Prostate gland (tissue), 2 donors: ENCODE results near the gene EXOSC5. TPM values are rescaled to one million over a fixed set of nuclear protein-coding genes. Genes with fewer than 3 reads are reported as not detected.

Experiments
- DNase-seq: peaks from one replicate; pipeline ENCODE4 v3.0.0-alpha.2; 2019; ENCODE audit warnings: low spot score
- H3K27ac ChIP-seq, 2 donors: fragments of 200-600 bp; sonication (generic); 2 replicates each; pipeline ENCODE4 v1.5.1; 2017 to 2019
- H3K27me3 ChIP-seq: fragments of 200-600 bp; sonication (generic); replicated peaks from 2 replicates; pipeline ENCODE4 v1.5.1; 2019; ENCODE audit not compliant: insufficient read depth
- H3K36me3 ChIP-seq, 2 donors: fragments of 200-600 bp; sonication (generic); 1 replicate in 1 of 2; 2 replicates in 1 of 2; pipeline versions ENCODE4 v1.5.1 to v1.8.1; 2017 to 2019
- H3K4me1 ChIP-seq: fragments of 200-600 bp; sonication (generic); replicated peaks from 2 replicates; pipeline ENCODE4 v1.5.1; 2019
- H3K4me3 ChIP-seq, 2 donors: fragments of 200-600 bp; sonication (generic); 2 replicates each; pipeline ENCODE4 v1.5.1; 2017 to 2019
- H3K9me3 ChIP-seq: fragments of 200-600 bp; sonication (generic); 2 replicates; pipeline ENCODE4 v1.5.1; 2017
- POLR2A ChIP-seq: fragments of 450-650 bp; IDR thresholded peaks from one replicate; pipeline ENCODE4 v1.6.1; 2016; ENCODE audit warnings: antibody characterized with exemption, mild to moderate bottlenecking
- POLR2AphosphoS5 ChIP-seq: sonication (generic); formaldehyde crosslinking; IDR thresholded peaks from one replicate; pipeline ENCODE4 v1.6.1; 2017; ENCODE audit warnings: antibody characterized with exemption
- WGBS: methylation state at CpG from one replicate; pipeline ENCODE4 v1.1.5; 2018; 5-methylcytosine and 5-hydroxymethylcytosine counted together
- intact Hi-C: fragments of 100-400 bp; cut with DNase I; formaldehyde crosslinking; loops from one replicate; pipeline ENCODE4 v1.14.2; 2022
- total RNA-seq, 2 donors: library from RNA; depleted of rRNA; stranded (reverse); fragments of >200 nt; gene quantifications; one replicate each; pipeline ENCODE4 v1.1.0, GENCODE V29; 2016
- TF ChIP-seq, protein P1 (sequence below), 4 experiments: fragments of 200-600 bp in 2 of 4; fragments of 450-650 bp in 2 of 4; sonication (generic) in 2 of 4; IDR thresholded peaks; 1 replicate in 3 of 4; 2 replicates in 1 of 4; pipeline ENCODE4 v1.5.1; 2016 to 2019; ENCODE audit warnings: antibody characterized with exemption in 4 of 4, mild to moderate bottlenecking in 2 of 4, moderate library complexity in 2 of 4

Gene EXOSC5
- total RNA-seq, 2 donors from 2014 or later: 29.6 to 34.0 TPM

- DNase-seq: no peak
- TF ChIP-seq, protein P1, sequence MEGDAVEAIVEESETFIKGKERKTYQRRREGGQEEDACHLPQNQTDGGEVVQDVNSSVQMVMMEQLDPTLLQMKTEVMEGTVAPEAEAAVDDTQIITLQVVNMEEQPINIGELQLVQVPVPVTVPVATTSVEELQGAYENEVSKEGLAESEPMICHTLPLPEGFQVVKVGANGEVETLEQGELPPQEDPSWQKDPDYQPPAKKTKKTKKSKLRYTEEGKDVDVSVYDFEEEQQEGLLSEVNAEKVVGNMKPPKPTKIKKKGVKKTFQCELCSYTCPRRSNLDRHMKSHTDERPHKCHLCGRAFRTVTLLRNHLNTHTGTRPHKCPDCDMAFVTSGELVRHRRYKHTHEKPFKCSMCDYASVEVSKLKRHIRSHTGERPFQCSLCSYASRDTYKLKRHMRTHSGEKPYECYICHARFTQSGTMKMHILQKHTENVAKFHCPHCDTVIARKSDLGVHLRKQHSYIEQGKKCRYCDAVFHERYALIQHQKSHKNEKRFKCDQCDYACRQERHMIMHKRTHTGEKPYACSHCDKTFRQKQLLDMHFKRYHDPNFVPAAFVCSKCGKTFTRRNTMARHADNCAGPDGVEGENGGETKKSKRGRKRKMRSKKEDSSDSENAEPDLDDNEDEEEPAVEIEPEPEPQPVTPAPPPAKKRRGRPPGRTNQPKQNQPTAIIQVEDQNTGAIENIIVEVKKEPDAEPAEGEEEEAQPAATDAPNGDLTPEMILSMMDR (IDR thresholded peaks at IDR 0.05): no peak
- TF ChIP-seq POLR2AphosphoS5 (no peak), POLR2A (no peak)
- no peaks in the 10 kb centered on the region for H3K27me3 ChIP-seq
- intact Hi-C loops: no loop called here
- 92% methylated on average over 2 of the region's 2 CpGs for WGBS
- no peaks in the 10 kb centered on the region for H3K36me3 ChIP-seq
- H3K27ac ChIP-seq: no peak overlapping the region
- peaks cover 5% of the 10 kb centered on the region for H3K4me1 ChIP-seq
- no peaks in the 10 kb centered on the region for H3K9me3 ChIP-seq
- H3K4me3 ChIP-seq: no peak overlapping the region
These were observed 2.4 kb upstream of the EXOSC5 start for GRCh38 chr19:41399525-41399924.

DNA sequence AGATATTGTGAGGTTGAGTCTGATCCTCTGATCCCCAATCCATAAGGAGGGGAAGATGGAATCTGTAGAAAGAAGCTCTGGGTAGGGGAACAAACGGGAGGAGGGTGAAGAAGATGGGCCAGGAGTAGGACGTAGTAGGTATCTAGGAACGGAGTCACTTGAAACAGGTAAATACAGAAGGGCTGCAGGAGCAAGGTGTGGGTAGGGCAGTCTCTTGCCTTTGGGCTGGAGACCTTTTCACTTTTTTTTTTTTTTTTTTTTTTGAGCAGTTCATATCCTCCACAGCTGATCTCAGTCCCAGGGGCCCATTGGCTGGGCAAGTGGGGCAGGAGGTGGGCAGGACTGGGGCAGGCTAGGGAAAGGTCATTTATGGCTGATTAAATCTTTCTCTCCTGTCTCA lies 1.9 kb upstream of the EXOSC5 start:
- Histone ChIP-seq H3K27ac (no peak overlapping the region), H3K36me3 (no peaks in the 10 kb centered on the region), H3K9me3 (no peaks in the 10 kb centered on the region), H3K27me3 (no peaks in the 10 kb centered on the region), H3K4me1 (peaks cover 5% of the 10 kb centered on the region), H3K4me3 (peak overlapping the region; percentile 74 to 96)
- no peak for DNase-seq
- 76% methylated on average over 3 of the region's 3 CpGs for WGBS
- intact Hi-C loops: no loop called here
- TF ChIP-seq, protein P1 (IDR thresholded peaks at IDR 0.05): no peak
- TF ChIP-seq POLR2AphosphoS5 (no peak), POLR2A (no peak)

DNA sequence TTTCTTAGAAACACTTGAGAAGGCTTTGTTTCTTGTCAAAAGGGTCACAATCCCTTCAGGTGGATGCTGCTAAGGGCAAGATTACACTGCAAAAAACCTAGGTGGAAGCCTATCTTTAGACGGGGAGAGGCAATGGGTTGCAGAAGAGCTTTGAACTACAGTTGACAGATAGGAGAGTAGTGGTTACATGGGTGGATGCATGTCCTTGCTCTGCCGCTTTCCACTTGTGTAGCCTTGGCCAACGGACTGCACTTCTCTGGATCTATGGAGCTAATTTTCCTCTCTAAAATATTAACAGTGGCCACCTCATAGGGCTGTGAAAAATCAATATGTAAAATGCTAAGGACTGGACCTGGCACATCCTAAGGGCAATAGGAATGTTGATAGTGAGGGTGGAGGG lies 1.4 kb upstream of the EXOSC5 start:
- intact Hi-C loops: no loop called here
- WGBS: 29% methylated on average over 3 of the region's 3 CpGs
- no peak for DNase-seq
- Histone ChIP-seq H3K27ac (peak overlapping the region; percentile 89 to 91), H3K27me3 (no peaks in the 10 kb centered on the region), H3K36me3 (no peaks in the 10 kb centered on the region), H3K4me3 (peak overlapping the region; percentile 74 to 96), H3K4me1 (peaks cover 5% of the 10 kb centered on the region), H3K9me3 (no peaks in the 10 kb centered on the region)
- TF ChIP-seq, protein P1 (IDR thresholded peaks at IDR 0.05): no peak
- TF ChIP-seq POLR2AphosphoS5 (no peak), POLR2A (no peak)

GRCh38 chr19:41398050-41398418 lies 875 bp upstream of the EXOSC5 start:
- Histone ChIP-seq H3K4me3 (peak overlapping the region; percentile 74 to 96), H3K36me3 (no peaks in the 10 kb centered on the region), H3K9me3 (no peaks in the 10 kb centered on the region), H3K27me3 (no peaks in the 10 kb centered on the region), H3K4me1 (peaks cover 5% of the 10 kb centered on the region), H3K27ac (peak overlapping the region; percentile 89 to 91)
- DNase-seq: no peak
- 2% methylated on average over 5 of the region's 5 CpGs for WGBS
- intact Hi-C loops: no loop called here
- TF ChIP-seq POLR2A: no peak
- no peak for TF ChIP-seq POLR2AphosphoS5
- TF ChIP-seq, protein P1 (IDR thresholded peaks at IDR 0.05): no peak

DNA sequence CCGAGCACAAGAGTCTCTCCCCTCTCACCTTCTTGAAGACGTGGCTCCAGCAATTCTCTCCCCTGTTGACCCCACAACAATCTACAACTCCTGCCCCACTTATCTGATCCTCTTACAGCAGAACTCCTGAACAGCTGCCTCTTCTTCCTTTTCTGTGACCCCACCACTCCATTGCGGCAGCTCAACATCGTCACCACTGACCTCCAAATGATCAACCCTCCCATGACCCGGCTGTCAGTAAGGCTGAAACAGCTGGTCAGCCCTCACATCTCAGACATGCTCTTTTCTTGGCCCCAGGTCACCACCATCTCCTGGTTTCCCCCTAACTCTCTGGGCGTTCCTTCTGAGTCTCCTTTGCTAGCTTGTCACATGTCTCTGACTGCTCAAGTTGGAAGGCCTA lies 1.8 kb downstream of the EXOSC5 start:
- no peak for DNase-seq
- H3K27me3 ChIP-seq: no peaks in the 10 kb centered on the region
- intact Hi-C loops: no loop called here
- TF ChIP-seq POLR2AphosphoS5 (no peak), POLR2A (no peak)
- TF ChIP-seq, protein P1 (IDR thresholded peaks at IDR 0.05): no peak
- no peak overlapping the region for H3K4me3 ChIP-seq
- 73% methylated on average over 6 of the region's 6 CpGs for WGBS
- peaks cover 0 to 4% of the 10 kb centered on the region in 2 donors for H3K36me3 ChIP-seq
- no peak overlapping the region for H3K27ac ChIP-seq
- peaks cover 5% of the 10 kb centered on the region for H3K4me1 ChIP-seq
- H3K9me3 ChIP-seq: no peaks in the 10 kb centered on the region
